Erythroblast (primary cell): ENCODE measurements around the gene EFNA4.

ENCODE experiments used
- GATA1 ChIP-seq: IDR thresholded peaks from 2 replicates; pipeline ENCODE4 v1.6.1; 2011; ENCODE audit warnings: low read depth, mild to moderate bottlenecking, control low read depth, low read length, moderate library complexity
- POLR2A ChIP-seq: IDR thresholded peaks from 2 replicates; pipeline ENCODE4 v1.6.1; 2011; ENCODE audit warnings: mild to moderate bottlenecking, low read length

- TF ChIP-seq POLR2A, result no peak
- no peak for TF ChIP-seq GATA1
Observed at GRCh38 chr1:155113450-155113980, 50.0 kb downstream of the EFNA4 start.
